ENCODE results near the gene ACACB.

The ACACB gene

DNA sequence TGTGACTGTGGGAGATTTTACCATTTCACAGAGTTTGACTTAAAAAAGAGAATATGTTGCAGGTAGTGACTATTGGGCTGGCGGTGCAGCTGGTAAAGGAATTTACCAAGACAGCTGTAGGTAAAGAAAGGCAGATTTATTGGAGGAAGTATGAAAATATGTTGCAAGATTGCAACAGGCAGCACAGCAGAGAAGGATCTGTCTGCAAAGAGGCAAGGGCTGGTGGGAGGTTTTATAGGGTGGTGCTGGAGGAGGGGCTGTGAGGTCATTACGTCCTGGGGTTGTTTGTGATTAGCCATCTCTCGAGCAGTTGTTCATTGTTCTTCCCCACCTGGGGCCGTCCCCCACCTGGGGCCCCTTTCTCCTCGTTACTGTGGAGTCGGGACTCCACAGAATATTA is 62.1 kb downstream of the ACACB start:
- no peak for DNase-seq

DNA sequence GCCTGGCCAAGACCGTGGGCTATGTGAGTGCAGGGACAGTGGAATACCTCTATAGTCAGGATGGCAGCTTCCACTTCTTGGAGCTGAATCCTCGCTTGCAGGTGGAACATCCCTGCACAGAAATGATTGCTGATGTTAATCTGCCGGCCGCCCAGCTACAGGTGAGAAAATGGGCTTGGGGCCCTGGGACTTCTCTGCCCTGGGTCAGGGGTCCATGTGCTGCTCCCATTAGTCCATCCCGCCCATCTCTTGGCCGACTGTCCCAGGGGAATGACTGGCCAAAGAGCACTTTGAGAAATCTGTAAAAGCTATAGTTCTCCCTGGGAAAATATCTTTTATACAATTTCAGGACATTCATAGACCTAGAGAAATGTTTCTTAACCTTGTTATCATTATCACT is 63.5 kb downstream of the ACACB start:
- DNase-seq = no peak

DNA sequence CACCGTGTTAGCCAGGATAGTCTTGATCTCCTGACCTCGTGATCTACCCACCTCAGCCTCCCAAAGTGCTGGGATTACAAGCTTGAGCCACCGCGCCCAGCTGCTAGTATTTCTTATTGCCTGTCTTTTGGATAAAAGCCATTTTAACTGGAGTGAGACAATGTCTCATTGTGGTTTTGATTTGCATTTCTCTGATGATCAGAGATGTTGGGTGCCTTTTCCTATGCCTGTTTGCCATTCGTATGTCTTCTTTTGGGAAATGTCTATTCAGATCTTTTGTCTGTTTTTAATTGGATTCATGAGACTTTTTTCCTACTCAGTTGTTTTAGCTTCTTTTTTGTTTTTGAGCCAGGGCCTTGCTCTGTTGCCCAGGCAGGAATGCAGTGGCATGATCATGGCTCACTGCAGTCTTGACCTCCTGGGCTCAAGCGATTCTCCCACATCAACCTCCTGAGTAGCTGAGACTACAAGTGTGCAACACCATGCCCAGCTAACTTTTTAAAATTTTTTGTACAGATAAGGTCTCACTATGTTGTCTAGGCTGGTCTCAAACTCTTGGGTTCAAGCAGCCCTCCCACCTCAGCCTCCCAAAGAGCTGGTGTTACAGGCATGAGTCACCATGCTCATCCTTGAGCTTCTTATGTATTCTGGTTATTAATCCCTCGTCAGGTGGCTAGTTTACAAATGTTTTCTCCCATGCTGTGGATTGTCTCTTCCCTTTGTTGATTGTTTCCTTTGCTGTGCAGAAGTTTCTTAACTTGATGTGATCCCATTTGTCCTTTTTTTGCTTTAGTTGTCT is 65.9 kb downstream of the ACACB start:
- peak; percentile 27 for DNase-seq

DNA sequence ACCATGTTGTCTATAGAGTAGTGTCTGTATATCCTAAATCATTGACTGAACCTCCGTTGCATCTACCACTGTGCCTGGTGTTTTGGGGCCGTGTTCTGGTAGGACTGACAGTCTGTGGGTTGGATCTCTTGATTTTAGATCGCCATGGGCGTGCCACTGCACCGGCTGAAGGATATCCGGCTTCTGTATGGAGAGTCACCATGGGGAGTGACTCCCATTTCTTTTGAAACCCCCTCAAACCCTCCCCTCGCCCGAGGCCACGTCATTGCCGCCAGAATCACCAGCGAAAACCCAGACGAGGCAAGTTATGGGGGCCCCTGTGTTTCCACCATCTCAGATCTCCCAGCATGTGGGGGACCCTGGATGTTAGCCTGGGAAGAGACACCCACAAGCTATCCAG is 69.1 kb downstream of the ACACB start:
- DNase-seq = no peak

DNA sequence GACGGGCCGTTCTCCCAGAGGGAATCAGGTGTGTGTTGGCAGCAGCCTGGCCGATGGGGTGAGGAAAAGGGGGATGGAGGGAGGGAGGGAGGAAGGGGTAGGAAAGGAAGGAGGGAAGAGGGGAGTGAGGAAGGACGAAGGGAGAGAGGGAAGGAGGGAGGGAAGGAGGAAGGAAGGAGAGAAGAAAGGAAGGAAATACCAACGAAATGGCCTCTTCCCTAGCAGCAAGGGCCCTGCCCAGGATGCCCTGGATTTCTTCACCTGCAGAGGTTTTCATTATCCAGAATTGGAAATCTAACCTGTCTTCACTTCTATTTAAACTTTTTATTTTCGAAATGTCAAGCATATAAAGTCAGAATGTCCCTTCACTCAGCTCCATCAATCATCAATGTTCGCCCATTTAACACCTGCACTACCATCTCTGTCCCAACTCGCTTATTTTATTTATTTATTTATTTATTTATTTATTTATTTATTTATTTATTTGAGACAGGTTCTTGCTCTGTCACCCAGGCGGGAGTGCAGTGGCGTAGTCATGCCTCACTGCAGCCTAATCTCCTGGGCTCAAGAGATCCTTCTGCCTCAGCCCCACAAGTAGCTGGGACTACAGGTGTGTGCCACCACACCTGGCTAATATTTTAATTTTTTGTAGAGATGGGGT is 70.7 kb downstream of the ACACB start:
- DNase-seq = no peak

DNA sequence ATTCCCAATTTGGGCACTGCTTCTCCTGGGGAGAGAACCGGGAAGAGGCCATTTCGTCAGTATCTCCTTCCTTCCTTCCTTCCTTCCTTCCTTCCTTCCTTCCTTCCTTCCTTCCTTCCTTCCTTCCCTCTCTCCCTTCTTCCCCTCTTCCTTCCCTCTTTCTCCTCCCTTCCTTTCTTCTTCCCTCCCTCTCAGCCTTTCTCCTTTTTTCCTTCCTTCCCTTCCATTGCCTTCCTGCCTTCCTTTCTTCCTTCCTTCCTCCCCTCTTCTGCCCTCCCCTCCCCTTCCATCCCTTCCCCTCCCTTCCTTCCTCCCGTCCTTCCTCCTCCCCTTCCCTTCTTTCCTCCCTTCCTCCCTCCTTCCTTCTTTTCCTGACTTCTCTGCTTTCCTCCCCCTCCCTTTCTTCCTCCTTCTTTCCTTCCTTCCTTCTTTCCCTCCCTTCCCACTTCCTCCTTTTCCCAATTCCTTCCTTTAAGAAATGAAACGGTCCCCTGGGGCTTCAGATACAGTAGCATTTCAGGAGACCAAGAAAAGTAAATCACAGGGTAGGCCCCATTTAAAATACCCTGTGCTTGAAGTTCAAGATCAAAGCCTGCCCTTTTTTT is 71.8 kb downstream of the ACACB start:
- no peak for DNase-seq

DNA sequence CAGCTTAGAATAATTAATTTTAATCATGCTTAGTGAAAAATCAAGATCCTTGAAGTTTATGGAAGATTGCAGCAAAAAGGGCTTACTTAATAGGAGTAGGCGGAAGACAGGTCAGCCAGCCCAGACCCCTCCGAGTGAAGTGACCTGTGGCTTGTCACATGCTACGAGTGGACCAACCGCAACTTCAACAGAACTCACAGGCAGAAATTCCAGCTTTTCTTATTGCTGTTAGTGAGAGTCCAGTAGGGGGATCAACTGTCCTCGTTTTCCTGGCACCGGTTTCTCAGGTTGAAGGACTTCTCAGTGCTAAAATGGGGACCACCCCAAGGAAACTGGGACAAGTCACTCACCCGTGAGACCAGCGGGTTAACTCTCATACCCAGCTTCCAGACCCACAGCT is 72.9 kb downstream of the ACACB start:
- no peak for DNase-seq

DNA sequence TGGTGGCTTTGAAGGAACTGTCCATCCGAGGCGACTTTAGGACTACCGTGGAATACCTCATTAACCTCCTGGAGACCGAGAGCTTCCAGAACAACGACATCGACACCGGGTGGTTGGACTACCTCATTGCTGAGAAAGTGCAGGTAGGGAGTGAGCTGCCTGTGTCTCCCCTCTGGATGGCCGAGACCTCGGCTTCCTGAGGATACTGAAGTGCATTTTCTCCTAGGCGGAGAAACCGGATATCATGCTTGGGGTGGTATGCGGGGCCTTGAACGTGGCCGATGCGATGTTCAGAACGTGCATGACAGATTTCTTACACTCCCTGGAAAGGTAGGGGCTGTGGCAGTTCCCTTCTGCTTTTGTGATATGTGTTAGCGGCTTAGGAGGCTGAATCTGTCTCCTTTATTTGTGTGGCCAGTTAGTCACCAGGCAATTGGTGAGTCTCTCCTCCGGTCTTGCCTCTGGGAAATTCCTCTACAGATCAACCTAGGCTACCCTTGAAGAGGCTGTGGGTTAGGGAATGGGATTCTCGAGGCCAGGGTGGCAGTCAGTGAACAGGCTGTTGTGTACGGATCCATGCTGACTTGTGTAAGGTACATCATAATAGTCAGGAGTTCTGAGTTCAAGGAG is 75.3 kb downstream of the ACACB start:
- DNase-seq = no peak

DNA sequence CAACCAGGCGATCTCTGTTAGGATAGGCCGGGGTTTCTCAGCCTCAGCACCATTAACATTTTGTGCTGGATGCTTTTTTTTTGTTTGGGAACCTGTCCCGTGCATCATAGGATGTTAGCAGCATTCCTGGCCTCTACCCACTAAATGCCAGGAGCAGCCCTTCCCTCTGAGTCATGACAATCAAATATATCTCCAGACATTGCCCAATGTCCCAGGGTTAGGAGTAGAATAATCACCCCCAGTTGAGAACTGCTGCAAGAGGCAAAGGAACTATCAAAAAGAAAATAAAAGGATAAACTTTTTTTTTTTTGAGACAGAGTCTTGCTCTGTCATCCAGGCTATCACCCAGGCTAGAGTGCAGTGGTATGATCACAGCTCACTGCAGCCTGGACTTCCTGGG is 76.0 kb downstream of the ACACB start:
- peak; percentile 57 for DNase-seq

DNA sequence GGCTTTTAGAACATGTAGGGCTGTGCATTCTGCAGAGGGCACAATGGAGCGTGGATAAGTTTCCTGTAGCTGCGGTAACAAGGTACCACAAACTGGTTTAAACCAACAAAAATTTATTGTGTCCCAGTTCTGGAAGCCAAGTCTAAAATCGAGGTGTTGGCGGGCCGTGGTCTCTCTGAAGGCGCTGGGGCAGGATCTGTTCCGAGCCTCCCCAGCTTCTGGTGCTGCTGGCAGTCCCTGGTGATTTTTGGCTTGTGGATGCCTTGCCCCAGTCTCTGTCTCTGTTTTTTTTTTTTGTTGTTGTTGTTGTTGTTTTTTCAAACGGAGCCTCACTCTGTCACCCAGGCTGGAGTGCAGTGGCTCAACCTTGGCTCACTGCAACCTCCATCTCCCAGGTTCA is 77.5 kb downstream of the ACACB start:
- no peak for DNase-seq

DNA sequence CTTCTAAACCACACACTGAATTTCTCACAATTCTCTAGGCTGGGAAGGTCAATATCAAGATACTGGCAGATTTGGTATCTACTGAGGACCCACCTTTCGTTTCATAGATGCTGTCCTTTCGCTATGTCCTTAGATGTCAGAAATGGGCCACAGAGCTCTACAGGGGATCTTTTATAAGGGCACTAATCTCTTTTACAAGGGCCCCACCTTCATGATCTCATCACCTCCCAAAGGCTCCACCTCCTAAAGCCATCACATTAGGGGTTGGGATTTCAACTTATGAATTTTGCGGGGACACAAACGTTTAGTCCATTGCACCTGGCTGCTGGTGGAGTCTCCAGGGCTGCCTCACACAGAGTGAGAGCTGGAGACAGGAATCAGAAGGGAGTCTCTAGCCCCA is 79.9 kb downstream of the ACACB start:
- no peak for DNase-seq

DNA sequence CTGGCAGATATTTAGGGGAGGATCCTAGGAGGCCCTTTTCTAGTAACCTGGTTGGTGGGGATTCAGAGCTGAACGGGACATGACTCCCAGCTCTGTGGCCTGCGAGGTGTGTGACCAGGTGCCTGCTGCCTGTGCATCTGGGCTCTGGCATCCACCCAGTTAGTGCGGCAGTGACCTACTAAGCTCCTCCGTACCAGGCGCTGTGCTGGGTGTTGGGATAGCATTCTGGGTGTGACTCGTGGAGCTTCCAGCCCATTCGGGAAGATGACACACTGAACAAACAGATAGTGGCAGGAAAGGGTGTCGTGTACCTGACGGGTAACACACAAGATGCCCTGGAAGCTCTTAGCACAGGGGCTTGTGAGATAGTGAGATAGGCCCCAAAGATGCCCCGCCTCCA is 80.9 kb downstream of the ACACB start:
- no peak for DNase-seq

DNA sequence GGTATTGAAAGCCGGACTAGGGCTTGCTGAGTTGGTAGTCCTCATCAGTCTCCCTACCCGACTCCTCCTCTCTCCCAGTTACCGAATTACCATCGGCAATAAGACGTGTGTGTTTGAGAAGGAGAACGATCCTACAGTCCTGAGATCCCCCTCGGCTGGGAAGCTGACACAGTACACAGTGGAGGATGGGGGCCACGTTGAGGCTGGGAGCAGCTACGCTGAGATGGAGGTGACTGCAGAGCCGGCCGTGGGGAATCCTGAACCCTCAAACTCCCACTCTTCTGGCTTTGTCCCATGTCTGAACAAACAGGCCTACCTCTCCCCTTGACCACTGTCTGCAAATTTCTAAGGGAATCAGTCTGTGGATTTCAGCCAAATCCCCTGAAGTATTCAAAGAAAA is 82.9 kb downstream of the ACACB start:
- no peak for DNase-seq

DNA sequence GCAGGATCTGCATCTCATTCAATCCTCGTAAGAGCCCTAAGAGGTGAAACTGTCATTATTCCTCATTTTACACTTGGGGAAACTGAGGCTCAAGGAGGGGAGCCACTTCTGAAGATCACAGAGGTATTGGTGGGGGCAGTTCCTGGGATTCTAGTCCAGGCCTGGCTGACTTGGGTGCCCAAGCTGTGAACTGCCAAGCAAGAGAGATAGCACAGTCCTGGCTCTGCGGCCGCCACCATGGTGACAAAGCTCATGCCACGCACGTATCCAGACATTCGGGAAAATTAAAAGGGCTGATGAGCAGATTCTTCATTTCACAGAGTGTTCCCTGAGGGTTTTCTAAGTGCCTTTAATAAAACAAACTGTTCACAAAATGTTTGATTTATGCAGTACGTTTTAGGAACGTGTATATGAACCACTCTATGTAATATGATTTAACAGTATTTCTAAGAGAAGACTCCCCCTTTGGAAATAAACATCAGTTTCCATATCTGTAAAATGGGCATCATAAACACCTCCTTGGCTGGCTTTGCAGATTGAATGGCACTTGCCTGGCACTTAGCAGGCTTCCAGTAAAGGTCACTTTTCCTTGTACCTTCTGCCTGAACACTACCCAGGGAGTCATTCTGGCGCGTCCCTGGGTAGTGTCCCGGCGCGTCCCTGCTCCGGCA is 84.6 kb downstream of the ACACB start:
- DNase-seq = no peak

DNA sequence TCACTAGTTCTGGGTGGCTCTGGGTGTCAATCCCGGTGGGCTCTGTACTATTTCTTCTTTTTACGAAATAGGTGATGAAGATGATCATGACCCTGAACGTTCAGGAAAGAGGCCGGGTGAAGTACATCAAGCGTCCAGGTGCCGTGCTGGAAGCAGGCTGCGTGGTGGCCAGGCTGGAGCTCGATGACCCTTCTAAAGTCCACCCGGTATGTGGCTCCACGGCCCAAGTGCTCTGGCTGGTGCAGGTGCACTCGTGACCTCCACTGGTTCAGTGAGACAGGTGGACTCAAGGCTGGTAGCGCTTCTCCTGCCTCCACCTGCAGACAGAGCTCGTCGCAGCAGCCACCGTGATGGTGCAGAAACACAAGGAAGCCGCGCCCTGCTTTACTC is 85.1 kb downstream of the ACACB start:
- DNase-seq = no peak

DNA sequence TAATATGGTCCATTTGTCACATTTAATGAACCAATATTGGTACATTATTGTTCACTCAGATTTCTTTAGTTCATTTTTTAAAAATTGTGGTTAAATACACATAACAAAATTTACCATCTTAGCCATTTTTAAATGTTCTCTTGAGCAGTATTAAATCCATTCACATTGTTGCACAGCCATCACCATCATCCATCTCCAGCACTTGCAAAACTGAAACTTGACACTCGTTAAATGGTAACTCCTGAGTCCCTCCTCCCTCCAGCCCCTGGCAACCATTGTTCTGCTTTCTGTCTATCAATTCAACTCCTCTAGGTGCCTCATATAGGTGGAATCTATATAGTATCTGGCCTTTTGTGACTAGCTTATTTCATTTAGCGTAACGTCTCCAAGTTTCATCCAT is 86.4 kb downstream of the ACACB start:
- DNase-seq = no peak

DNA sequence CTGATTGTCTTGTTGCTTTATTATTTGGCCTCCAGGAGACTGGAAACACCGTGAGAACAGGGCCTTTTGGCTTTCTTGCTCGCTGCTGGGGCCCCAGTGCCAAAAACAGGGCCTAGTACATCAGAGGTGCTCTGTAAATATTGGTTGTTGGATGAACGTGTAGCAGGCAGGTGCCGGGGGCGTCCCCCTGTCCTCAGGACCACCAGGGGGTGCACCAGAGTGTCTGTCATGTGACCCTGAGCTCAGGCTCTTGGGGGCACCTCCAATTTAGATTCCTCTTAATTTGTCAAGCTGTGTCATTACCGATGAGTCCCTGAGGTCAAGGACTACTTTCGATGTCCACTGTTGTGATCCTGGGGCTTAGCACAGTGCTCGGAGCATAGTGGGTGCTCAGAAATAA is 87.1 kb downstream of the ACACB start:
- DNase-seq = no peak

DNA sequence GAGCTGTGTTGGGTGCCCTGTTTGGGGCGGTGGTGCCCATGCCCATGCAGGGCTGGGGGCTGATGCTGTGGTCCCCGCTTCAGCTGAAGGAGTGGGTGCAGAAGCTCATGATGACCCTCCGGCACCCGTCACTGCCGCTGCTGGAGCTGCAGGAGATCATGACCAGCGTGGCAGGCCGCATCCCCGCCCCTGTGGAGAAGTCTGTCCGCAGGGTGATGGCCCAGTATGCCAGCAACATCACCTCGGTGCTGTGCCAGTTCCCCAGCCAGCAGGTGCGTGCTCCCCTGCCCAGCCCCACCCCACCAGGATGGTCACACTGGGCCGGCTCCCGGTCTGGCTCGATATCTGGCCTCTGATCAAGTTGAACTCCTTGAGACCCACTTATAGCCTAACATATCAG is 92.7 kb downstream of the ACACB start:
- no peak for DNase-seq

DNA sequence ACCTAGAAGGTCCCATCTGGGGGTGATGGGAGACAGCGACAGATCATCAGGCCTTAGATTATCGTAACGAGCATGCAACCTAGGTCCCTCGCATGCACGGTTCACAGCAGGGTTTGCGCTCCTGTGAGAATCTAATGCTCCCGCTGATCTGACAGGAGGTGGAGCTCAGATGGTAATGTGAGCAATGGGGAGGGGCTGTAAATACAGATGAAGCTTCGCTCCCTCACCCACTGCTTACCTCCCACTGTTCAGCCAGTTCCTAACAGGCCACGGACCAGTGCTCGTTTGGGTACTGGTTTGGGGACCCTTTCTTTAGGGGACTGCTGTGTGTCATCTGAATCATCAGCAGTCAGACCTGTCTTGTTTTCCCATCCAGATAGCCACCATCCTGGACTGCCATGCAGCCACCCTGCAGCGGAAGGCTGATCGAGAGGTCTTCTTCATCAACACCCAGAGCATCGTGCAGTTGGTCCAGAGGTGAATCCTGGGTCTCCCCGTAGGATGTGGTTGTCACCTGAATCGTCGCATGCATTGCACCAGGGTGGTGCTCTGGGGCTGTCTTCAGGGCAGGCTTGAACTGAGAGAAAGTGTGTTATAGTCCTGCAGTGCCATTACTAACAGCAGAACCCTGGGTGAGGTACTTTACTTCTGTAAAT is 96.2 kb downstream of the ACACB start:
- DNase-seq = no peak

DNA sequence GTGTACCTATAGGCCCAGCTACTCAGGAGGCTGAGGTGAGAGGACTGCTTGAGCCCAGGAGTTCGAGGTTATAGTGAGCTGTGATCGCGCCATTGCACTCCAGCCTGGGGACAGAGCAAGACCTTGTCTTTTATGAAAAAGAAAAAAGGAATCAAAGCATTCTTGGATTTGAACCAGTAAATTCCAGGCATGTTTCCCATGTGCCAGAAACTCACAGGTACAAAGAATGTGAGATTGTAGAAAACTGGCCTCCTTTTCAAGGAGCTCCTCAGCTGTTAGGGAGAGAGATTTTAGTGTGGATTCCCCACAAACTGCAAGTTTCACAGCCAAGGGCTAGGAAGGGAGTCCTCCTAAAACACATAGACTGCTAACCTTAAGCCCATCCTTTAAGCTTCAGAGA is 97.7 kb downstream of the ACACB start:
- DNase-seq = no peak

DNA sequence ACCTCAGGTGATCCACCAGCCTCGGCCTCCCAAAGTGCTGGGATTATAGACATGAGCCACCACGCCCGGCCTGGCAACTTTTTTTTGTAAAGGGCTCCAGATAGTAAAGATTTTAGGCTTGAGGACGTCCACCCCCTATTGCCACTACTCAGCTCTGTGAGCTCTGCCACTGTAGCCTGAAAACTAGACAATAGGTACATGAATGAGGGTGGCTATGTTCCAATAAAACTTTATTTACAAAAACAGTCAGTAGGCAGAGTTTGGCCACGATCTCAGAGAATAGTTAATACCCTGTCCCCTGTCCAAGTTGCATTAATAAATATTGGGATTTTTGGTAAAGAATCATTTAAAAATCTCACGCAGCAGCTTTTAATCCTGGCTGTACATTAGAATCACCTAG is 102.6 kb downstream of the ACACB start:
- DNase-seq = no peak

DNA sequence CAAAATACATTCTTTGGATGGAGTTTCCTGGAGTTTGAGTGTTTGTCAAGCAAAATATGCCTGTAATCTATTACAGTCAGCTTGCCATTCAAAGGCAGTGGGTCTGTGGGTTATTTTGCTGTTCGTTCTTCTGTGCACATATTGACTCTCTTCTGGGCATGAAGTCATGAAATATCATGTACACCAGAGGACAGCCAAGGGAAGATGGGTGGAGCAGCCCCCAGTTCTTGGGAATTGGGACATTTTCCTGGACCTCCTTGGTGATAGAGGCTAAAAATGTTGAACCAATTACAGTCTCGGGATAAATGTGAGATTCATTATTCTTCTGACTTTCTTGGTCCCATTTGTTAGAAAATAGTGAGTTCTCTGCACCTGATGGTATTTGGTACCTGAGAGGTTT is 103.6 kb downstream of the ACACB start:
- DNase-seq = no peak

All from fibroblast of skin of scalp (primary cell).